Astrocyte of the cerebellum (primary cell): ENCODE results near the gene OR6P1.

ENCODE experiments used
- DNase-seq: peaks from one replicate; pipeline ENCODE4 v3.0.0-alpha.2; 2011; ENCODE audit warnings: low read depth
- H3K4me3 ChIP-seq: 2 replicates; pipeline ENCODE4 v1.5.1; 2011; ENCODE audit warnings: mild to moderate bottlenecking, low read depth, low read length, moderate library complexity
- CTCF ChIP-seq: IDR thresholded peaks from 2 replicates; pipeline ENCODE4 v1.5.1; 2012; ENCODE audit warnings: low read length, low read depth, moderate library complexity, mild to moderate bottlenecking; ENCODE audit errors: missing control alignments
- in situ Hi-C: cut with HindIII; loops from 2 replicates; pipeline ENCODE4 v1.10.0; 2017; ENCODE audit warnings: low sequenced_read_pairs

OR6P1 gene

GRCh38 chr1:158554352-158554751 is 16.0 kb downstream of the OR6P1 start, which contains the start of gene OR6Y1:
TSS of gene OR6Y1 (minus strand) at chr1:158554405. CDS start at chr1:158548105, 6,300 bp downstream.
- DNase-seq: no peak
- no peak within 1 kb of the TSS for H3K4me3 ChIP-seq
- TF ChIP-seq CTCF: no peak
- in situ Hi-C loops: no loop called here

GRCh38 chr1:158552296-158552695 is 18.1 kb downstream of the OR6P1 start:
- in situ Hi-C loops: no loop called here
- no peak overlapping the region for H3K4me3 ChIP-seq
- no peak for TF ChIP-seq CTCF
- no peak for DNase-seq

- in situ Hi-C loops: no loop called here
- DNase-seq: no peak
- no peak overlapping the region for H3K4me3 ChIP-seq
- no peak for TF ChIP-seq CTCF
Measured at GRCh38 chr1:158547533-158547932, 22.8 kb downstream of the OR6P1 start.

GRCh38 chr1:158537609-158538008 is 32.8 kb downstream of the OR6P1 start:
- in situ Hi-C loops: no loop called here

GRCh38 chr1:158534496-158534895 is 35.9 kb downstream of the OR6P1 start:
- no peak for TF ChIP-seq CTCF
- in situ Hi-C loops: no loop called here
- H3K4me3 ChIP-seq: no peak overlapping the region
- DNase-seq: no peak

More at GRCh38 chr1:158537609-158538008, 32.8 kb downstream of the OR6P1 start:
- no peak for TF ChIP-seq CTCF
- DNase-seq: no peak
- no peak overlapping the region for H3K4me3 ChIP-seq

- no peak overlapping the region for H3K4me3 ChIP-seq
- no peak for DNase-seq
- in situ Hi-C loops: no loop called here
- no peak for TF ChIP-seq CTCF
Measured at GRCh38 chr1:158527190-158527815, 43.1 kb downstream of the OR6P1 start.
